IgD-negative memory B cell (primary cell): ENCODE results near the gene SUMF2. TPM values are rescaled to one million over a fixed set of nuclear protein-coding genes. Genes with fewer than 3 reads are reported as not detected.
"Not testable (repeated sequence)": the region's sequence is repeated elsewhere in the genome, so short reads cannot be mapped to it uniquely, and the experiment has no call there.

Experiments
- H3K27ac Mint-ChIP-seq, 3 donors: one replicate each; pipeline ENCODE4 v1.8.0; 2020 to 2022; ENCODE audit warnings: mild to moderate bottlenecking in 3 of 3, mixed read lengths in 3 of 3, moderate library complexity in 1 of 3
- H3K27me3 Mint-ChIP-seq: one replicate; pipeline ENCODE4 v1.8.0; 2021; ENCODE audit warnings: mixed read lengths
- H3K36me3 Mint-ChIP-seq: one replicate; pipeline ENCODE4 v1.8.0; 2020; ENCODE audit warnings: mild to moderate bottlenecking, mixed read lengths
- H3K4me1 Mint-ChIP-seq, 3 donors: one replicate each; pipeline ENCODE4 v1.8.0; 2020 to 2022; ENCODE audit warnings: mixed read lengths in 3 of 3, mild to moderate bottlenecking in 1 of 3
- H3K4me3 Mint-ChIP-seq, 4 donors: one replicate each; pipeline ENCODE4 v1.8.0; 2020 to 2022; ENCODE audit warnings: mild to moderate bottlenecking in 4 of 4, mixed read lengths in 4 of 4, moderate library complexity in 3 of 4
- H3K9me3 Mint-ChIP-seq, 3 donors: one replicate each; pipeline ENCODE4 v1.8.0; 2020 to 2021; ENCODE audit warnings: mixed read lengths in 3 of 3, mild to moderate bottlenecking in 1 of 3
- polyA plus RNA-seq: library from polyadenylated mRNA; unstranded; fragments of 300-500 nt; fragmentation: Illumina TruSeq; gene quantifications from one replicate; pipeline ENCODE4 v1.2.3, GENCODE V29; 2021

SUMF2 gene
- polyA plus RNA-seq: 130 TPM

DNA sequence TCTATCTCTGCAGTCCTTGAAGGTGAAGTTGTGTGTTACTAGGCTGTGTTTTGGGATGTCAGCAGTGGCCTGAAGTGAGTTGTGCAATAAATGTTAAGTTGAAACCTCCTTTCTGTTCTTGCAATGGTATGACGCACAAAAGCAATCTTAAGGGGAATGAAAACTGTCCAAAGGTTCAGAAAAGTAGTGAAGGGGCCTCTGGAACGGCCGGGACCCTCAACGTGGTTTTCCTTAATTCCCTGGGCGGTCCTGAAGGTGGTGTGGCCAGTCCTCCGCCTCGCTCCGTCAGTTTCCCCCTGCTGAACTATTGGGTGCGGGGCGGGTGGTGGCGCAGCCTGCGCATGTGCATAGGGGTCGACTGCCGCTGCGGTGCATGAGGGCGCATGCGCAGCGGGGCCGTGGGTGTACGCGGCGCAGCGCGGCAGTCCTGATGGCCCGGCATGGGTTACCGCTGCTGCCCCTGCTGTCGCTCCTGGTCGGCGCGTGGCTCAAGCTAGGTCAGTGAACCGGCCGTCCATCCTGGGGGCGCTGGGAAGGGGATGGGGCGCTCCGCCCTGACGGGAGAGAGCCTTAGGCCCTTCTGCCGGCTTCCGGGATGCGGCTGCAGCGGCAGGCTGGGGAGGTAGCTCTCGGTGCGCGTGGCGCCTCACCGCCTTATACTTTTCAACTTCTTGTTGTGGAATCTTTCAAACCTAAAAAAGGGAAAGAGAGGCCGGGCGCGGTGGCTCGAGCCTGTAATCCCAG lies at the start of gene SUMF2:
Gene SUMF2 (plus strand): TSS at position 405 of the 744 bp plus-strand sequence. CDS start 26 bp downstream, at position 431.
- Mint-ChIP-seq H3K9me3 (no peaks in the 10 kb centered on the region), H3K36me3 (peaks cover 3% of the 10 kb centered on the region), H3K27ac (peak within 1 kb of the TSS; percentile 86 to 99 (median 97)), H3K4me1 (peaks cover 17 to 24% (median 20%) of the 10 kb centered on the region in 3 donors), H3K27me3 (no peaks in the 10 kb centered on the region), H3K4me3 (peak within 1 kb of the TSS; percentile 85 to 96 (median 94))

DNA sequence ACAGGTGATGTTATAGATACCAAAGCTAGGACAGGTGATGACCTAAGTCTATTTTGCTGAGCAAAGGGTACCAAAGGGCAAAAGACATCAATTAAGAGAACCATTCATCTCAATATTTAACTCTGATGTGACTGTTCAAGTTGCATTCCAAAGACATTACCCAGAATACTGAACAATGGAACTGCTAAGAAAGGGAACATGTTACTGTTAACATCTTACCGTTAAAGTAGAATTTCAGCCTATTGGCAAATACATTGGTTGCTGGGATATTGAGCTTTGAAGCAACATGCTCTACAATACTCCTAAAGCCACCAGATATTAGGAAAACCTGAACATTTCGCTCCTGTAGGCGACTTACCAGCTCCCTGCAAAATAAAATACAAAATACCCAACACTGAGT lies 47.1 kb upstream of the SUMF2 start:
- H3K27me3 Mint-ChIP-seq, H3K4me3 Mint-ChIP-seq, H3K9me3 Mint-ChIP-seq, H3K36me3 Mint-ChIP-seq, H3K27ac Mint-ChIP-seq, H3K4me1 Mint-ChIP-seq: not testable (repeated sequence)

DNA sequence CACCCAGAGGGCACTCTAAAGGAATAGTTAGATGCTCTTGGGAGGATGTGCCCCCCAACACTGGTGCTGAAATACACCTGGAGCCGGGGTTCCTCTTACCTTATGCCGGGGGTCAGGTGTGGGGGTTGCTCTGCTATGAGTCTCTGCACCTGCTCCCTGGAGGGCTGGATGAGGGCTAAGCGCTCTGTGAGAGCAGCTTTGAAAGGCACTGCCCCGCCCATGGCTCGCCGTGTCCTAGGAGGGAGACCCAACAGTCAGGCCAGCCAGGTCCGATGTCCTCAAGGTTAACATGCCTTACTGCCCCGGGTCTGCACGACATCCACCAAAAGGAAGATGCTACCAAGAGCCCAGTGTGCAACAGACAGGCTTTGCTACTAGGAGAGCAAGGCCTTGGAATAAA lies 44.6 kb upstream of the SUMF2 start:
- Mint-ChIP-seq H3K27me3 (no peaks in the 10 kb centered on the region), H3K9me3 (no peaks in the 10 kb centered on the region), H3K27ac (no peak overlapping the region), H3K4me1 (peaks cover 0 to 3% (median 0%) of the 10 kb centered on the region in 3 donors), H3K36me3 (peaks cover 4% of the 10 kb centered on the region), H3K4me3 (no peak overlapping the region)

DNA sequence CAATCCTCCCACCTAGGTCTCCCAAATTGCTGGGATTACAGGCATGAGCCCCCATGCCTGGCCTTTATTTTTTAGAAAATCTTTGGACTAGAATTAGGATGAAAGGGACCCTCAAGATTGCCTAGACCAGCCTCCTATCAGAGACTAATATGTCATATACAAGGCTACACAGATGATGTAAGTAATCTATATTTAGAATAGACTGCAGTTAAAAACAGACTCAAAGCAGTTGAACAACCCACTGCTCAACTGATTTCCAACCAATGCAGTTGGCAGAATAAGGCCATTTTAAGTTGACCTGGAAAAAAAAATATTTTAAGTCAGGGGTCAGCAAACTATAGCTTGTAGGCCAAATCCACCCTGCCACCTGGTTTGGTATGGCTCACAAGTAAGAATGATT lies 40.6 kb upstream of the SUMF2 start:
- Mint-ChIP-seq H3K4me3 (no peak overlapping the region), H3K27me3 (no peaks in the 10 kb centered on the region), H3K9me3 (no peaks in the 10 kb centered on the region), H3K27ac (no peak overlapping the region), H3K4me1 (peaks cover 0 to 3% (median 0%) of the 10 kb centered on the region in 3 donors), H3K36me3 (peaks cover 5% of the 10 kb centered on the region)

DNA sequence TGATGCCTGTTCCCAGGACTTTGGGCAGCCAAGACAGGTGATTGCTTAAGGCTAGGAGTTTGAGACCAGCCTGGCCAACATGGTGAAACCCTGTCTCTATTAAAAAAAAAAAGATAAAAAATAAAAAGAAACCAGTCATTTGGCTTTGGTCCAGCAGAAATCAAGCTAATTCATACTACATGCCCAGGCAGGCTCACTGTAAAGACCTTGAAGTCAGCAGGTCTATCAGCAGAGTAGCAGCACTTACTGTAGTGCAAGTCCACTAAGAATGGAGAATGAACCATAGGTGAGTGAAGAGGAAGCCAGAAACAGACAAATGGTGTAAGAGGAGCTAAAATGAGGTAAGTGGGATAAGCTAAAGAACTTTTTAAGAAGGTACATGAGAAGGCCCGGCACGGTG lies 37.5 kb upstream of the SUMF2 start:
- no peaks in the 10 kb centered on the region for H3K4me1 Mint-ChIP-seq
- H3K4me3 Mint-ChIP-seq: no peak overlapping the region
- no peak overlapping the region for H3K27ac Mint-ChIP-seq
- H3K36me3 Mint-ChIP-seq: peaks cover 4% of the 10 kb centered on the region
- H3K27me3 Mint-ChIP-seq: no peaks in the 10 kb centered on the region
- H3K9me3 Mint-ChIP-seq: no peaks in the 10 kb centered on the region

DNA sequence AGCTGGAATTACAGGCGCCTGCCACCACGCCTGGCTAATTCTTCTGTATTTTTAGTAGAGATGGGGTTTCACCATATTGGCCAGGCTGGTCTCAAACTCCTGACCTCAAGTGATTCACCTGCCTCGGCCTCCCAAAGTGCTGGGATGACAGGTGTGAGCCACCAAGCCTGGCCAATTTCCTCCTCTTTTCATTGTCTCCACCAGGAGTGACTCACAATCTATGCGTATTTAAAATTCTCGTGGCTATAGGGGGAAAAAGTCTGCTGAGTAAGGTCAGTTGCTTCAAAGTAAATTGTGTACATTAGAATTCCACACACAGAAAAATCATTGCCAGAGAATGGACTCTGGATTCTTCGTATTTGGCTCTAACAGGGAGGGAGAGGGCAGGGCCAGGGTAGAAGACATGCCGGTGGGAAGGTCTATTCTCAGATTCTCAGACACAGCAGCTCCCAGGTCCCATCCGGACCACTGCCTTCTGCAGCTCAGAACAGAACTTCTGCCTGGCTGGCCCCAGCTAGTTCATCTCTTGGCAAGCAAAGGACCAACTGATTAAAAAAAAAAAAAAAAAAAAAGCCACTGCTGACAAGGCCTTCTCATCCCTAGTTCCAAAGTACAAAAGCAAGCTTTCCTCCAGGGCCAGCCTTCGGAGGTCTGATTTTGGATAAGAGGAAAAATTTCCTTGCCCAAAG lies 35.0 kb upstream of the SUMF2 start:
- H3K36me3 Mint-ChIP-seq: peaks cover 4% of the 10 kb centered on the region
- no peaks in the 10 kb centered on the region for H3K27me3 Mint-ChIP-seq

DNA sequence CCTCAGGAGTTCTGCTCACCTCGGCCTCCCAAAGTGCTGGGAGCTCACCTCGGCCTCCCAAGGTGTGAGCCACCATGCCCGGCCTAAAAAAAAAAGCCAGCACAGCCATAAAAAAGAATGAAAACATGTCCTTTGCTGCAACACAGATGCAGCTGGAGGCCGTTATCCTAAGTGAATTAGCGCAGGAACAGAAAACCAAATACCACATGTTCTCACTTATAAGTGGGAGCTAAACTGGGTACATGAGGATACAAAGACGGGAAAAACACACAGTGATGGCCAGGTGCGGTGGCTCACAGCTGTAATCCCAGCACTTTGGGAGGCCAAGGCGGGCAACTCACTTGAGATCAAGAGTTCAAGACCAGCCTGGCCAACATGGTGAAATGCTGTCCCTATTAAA lies 33.7 kb upstream of the SUMF2 start:
- H3K4me3 Mint-ChIP-seq: no peak overlapping the region
- H3K36me3 Mint-ChIP-seq: peaks cover 4% of the 10 kb centered on the region
- peaks cover 0 to 5% (median 4%) of the 10 kb centered on the region in 3 donors for H3K4me1 Mint-ChIP-seq
- no peaks in the 10 kb centered on the region for H3K27me3 Mint-ChIP-seq
- H3K9me3 Mint-ChIP-seq: no peaks in the 10 kb centered on the region
- no peak overlapping the region for H3K27ac Mint-ChIP-seq

More for the DNA sequence above, 35.0 kb upstream of the SUMF2 start:
- H3K4me1 Mint-ChIP-seq: peaks cover 0 to 5% (median 4%) of the 10 kb centered on the region in 3 donors
- H3K4me3 Mint-ChIP-seq: no peak overlapping the region
- no peaks in the 10 kb centered on the region for H3K9me3 Mint-ChIP-seq
- H3K27ac Mint-ChIP-seq: no peak overlapping the region

DNA sequence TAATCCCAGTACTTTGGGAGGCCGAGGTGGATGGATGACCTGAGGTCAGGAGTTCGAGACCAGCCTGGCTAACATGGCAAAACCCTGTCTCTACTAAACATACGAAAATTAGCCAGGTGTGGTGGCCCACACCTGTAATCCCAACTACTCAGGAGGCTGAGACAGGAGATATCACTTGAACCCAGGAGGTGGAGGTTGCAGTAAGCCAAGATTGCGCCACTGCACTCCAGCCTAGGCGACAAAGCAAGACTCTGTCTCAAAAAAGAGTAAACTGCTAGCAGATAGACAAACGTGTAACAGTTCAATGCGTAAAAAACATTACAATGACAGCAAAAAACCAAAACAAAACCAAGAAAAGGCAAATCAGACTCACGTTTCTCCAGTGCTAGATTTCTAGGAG lies 32.5 kb upstream of the SUMF2 start:
- H3K27me3 Mint-ChIP-seq, H3K27ac Mint-ChIP-seq, H3K9me3 Mint-ChIP-seq, H3K36me3 Mint-ChIP-seq, H3K4me1 Mint-ChIP-seq: not testable (repeated sequence)
- H3K4me3 Mint-ChIP-seq: peak overlapping the region in 1 of 4 donors; percentile 59

DNA sequence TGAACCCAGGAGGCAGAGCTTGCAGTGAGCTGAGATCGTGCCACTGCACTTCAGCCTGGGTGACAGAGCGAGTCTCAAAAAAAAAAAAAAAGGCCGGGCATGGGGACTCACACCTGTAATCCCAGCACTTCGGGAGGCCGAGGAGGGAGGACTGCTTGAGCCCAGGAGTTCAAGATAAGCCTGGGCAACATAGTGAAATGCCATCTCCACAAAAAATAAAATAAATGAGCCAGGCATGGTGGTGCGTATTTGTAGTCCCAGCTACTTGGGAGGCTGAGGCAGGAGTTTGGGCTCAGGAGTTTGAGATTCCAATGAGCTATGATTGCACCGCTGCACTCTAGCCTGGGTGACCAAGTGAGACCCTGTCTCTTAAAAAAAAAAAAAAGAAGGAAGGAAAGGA lies 31.5 kb upstream of the SUMF2 start:
- H3K27me3 Mint-ChIP-seq, H3K4me1 Mint-ChIP-seq: not testable (repeated sequence)

DNA sequence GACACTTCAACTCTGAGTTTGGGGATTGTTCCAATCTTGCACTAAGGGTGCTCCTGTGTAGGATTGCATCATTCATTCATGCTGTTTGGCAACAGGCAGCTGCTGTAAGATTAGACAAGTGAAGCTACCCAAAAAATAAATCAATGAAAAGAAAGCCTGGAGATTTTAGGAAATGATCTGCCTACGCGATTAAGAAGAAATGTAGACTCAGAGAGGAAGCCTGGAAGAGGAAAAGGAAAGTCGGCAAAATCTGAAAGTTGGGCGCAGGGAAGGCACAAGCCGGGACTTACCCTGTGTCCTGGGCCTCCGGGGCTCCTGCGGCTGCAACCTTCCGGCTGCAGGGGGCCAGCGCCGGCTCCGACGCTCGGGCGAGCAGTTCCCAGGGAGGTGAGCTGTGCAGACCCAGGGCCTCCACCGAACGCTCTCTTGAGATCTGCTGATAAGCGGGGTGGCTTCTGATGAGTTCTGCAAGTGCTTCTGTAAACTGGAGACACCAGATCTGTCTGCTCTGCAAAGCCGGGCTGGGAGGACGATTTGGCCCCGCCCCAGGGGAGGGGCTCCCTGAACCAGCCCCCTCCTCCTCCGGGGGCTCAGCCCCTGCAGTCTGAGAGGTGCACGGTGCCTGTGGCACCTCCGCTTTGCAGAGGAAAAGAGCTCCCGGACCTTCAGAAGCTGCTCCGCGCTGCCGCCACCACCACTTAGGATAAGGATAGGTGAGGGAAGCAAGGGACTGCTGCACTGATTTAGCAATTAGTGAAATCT lies 30.2 kb upstream of the SUMF2 start:
- no peaks in the 10 kb centered on the region for H3K9me3 Mint-ChIP-seq
- H3K36me3 Mint-ChIP-seq: peaks cover 2% of the 10 kb centered on the region
- H3K4me1 Mint-ChIP-seq: peaks cover 0 to 5% (median 4%) of the 10 kb centered on the region in 3 donors
- H3K27ac Mint-ChIP-seq: peak overlapping the region in 1 of 3 donors; percentile 91
- peak overlapping the region; percentile 75 to 95 (median 88) for H3K4me3 Mint-ChIP-seq
- H3K27me3 Mint-ChIP-seq: no peaks in the 10 kb centered on the region

More for the DNA sequence above, 31.5 kb upstream of the SUMF2 start:
- peak overlapping the region in 1 of 4 donors; percentile 59 for H3K4me3 Mint-ChIP-seq
- not testable (repeated sequence) for H3K36me3 Mint-ChIP-seq, H3K9me3 Mint-ChIP-seq, H3K27ac Mint-ChIP-seq

DNA sequence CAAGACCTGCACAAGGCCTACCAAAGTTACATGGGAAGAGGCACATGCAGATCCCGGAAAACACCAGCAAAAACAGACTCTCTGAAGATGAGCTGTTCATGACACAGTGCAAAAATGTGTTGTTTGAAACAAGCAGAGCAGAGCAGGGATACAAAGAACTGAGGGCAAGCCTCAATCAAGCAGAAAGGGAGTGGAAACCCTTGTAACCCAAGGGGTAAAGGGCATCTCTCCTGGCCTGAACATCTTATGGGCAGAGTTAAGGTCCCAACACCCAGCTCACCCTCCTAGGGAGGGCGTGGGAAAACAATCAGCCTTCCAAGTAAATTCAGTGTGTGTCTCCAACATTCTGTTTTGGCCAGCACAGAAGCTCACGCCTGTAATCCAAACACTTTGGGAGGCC lies 23.4 kb upstream of the SUMF2 start:
- Mint-ChIP-seq H3K36me3 (peaks cover 3% of the 10 kb centered on the region), H3K4me3 (no peak overlapping the region), H3K4me1 (peaks cover 0 to 3% (median 0%) of the 10 kb centered on the region in 3 donors), H3K27ac (no peak overlapping the region), H3K27me3 (no peaks in the 10 kb centered on the region), H3K9me3 (no peaks in the 10 kb centered on the region)

DNA sequence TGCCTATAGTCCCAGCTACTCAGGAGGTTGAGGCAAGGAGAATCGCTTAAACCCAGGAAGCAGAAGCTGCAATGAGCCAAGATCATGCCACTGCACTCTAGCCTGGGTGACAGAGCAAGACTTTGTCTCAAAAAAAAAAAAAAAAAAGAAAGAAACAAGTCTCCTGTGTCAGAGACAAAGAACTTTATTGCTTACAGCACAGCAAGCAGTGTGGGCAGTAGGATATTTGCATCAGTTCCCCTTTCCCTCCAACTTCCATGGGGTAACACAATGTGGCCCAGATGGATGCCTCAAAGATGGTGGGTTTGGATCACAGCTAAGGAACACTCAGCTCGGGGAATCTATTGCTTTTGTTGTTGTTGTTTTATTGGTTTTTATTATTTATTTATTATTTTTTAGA lies 18.3 kb upstream of the SUMF2 start:
- not testable (repeated sequence) for H3K4me3 Mint-ChIP-seq, H3K27me3 Mint-ChIP-seq, H3K9me3 Mint-ChIP-seq, H3K27ac Mint-ChIP-seq, H3K36me3 Mint-ChIP-seq
- peaks cover 6 to 13% (median 10%) of the 10 kb centered on the region in 3 donors for H3K4me1 Mint-ChIP-seq

DNA sequence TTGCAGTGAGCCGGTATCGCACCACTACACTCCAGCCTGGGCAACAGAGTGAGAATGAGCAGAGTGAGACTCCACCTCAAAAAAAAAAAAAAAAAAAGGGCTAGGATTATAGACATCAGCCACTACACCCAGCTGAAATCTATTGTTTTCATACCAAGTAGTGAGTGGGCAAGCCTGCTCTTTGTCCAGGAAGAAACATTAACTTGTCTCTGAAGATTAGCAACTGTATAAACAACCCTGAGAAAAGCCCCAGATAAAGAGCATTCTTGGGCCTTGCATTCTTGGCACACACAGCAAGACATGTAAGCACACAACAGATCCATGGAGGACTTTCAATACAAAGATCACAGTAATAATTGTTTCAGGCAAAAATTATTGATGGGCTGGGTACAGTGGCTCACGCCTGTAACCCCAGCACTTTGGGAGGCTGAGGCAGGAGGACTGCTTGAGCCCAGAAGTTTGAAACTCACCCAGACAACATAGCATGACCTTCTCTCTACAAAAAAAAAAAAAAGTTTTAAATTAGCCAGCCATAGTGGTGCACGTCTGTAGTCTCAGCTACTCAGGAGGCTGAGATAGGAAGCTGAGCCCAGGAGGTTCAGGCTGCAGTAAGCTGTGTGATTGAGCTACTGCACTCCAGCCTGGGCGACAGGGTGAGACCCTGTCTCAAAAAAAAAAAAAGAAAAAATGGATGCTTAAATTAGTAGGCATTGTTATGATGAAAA lies 17.2 kb upstream of the SUMF2 start:
- Mint-ChIP-seq H3K4me1 (peaks cover 6 to 18% (median 12%) of the 10 kb centered on the region in 3 donors), H3K27me3 (no peaks in the 10 kb centered on the region), H3K9me3 (no peaks in the 10 kb centered on the region), H3K36me3 (peaks cover 3% of the 10 kb centered on the region), H3K4me3 (peak overlapping the region in 1 of 4 donors; percentile 74), H3K27ac (peak overlapping the region in 2 of 3 donors; percentile 23 to 64)

DNA sequence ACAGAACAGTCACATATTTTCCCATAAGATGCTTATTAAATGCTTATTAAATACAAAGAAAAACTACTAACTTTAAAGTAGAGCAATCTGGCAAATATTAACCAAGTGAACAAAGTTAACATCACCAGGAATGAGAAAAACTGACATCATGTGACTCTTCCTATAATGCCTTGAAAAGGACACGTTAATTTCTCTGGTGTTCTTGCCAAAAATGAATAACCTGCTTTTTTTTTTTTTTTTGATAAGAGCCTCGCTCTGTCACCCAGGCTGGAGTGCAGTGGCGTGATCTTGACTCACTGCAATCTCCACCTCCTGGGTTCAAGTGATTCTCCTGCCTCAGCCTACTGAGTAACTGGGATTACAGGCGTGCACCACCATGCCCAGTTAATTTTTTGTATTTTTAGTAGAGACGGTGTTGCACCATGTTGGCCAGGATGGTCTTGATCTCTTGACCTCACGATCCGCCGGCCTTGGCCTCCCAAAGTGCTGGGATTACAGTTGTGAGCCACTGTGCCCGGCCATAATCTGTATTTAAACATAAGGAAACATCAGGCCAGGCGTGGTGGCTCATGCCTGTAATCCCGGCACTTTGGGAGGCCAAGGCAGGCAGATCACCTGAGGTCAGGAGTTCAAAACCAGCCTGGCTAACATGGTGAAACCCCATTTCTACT lies 16.5 kb upstream of the SUMF2 start:
- not testable (repeated sequence) for H3K9me3 Mint-ChIP-seq, H3K36me3 Mint-ChIP-seq, H3K4me3 Mint-ChIP-seq, H3K27me3 Mint-ChIP-seq
- peak overlapping the region in 1 of 3 donors; percentile 53 for H3K27ac Mint-ChIP-seq
- H3K4me1 Mint-ChIP-seq: peaks cover 9 to 23% (median 16%) of the 10 kb centered on the region in 3 donors
